H1 (cell line): Measurements from ENCODE around the gene PPP1R9A. TPM values are rescaled to one million over a fixed set of nuclear protein-coding genes. Genes with fewer than 3 reads are reported as not detected.

Experiments used
- CTCF ChIA-PET: fragments of 300-600 bp; sonication (Branson Sonifier 250); formaldehyde crosslinking; loops from one replicate; lab custom pipeline; 2021; ENCODE audit not compliant: partially characterized antibody; lab: Charles Lee
- POLR2A ChIA-PET: fragments of 300-600 bp; sonication (Branson Sonifier 250); formaldehyde crosslinking; loops from one replicate; lab custom pipeline; 2021; ENCODE audit warnings: inconsistent platforms; ENCODE audit not compliant: partially characterized antibody; lab: Charles Lee
- DNase-seq, 2 experiments: peaks; one replicate each; pipeline versions ENCODE4 v3.0.0 to v3.0.0-alpha.2; 2010 to 2022; ENCODE audit warnings: low spot score in 2 of 2, low read depth in 1 of 2, mixed read lengths in 1 of 2
- FAIRE-seq: peaks from 2 replicates; lab custom pipeline; 2011; peaks lifted over from hg19 to GRCh38; lab: Jason Lieb, UNC
- H2AFZ ChIP-seq: 2 replicates; pipeline ENCODE4 v1.8.1; 2012; ENCODE audit warnings: low read length, inconsistent platforms
- H2AK5ac ChIP-seq: 2 replicates; pipeline ENCODE4 v1.6.1; 2013; ENCODE audit warnings: low read depth, low read length
- H2BK120ac ChIP-seq: replicated peaks from 2 replicates; pipeline ENCODE3; 2013; ENCODE audit warnings: low read depth, low read length, inconsistent platforms
- H2BK12ac ChIP-seq: 2 replicates; pipeline ENCODE4 v1.6.1; 2013; ENCODE audit warnings: low read depth, low read length
- H2BK15ac ChIP-seq: 2 replicates; pipeline ENCODE4 v1.6.1; 2013; ENCODE audit warnings: low read length
- H2BK20ac ChIP-seq: 2 replicates; pipeline ENCODE4 v1.6.1; 2013; ENCODE audit warnings: low read length
- H2BK5ac ChIP-seq: 2 replicates; pipeline ENCODE4 v1.6.1; 2013; ENCODE audit warnings: low read depth, low read length
- H3K14ac ChIP-seq: 2 replicates; pipeline ENCODE4 v1.6.1; 2013; ENCODE audit warnings: inconsistent platforms; ENCODE audit not compliant: insufficient read length
- H3K18ac ChIP-seq: 2 replicates; pipeline ENCODE4 v1.6.1; 2013; ENCODE audit warnings: low read length; ENCODE audit errors: extremely low read depth
- H3K23ac ChIP-seq: 2 replicates; pipeline ENCODE4 v1.6.1; 2013; ENCODE audit warnings: inconsistent platforms; ENCODE audit not compliant: insufficient read length
- H3K23me2 ChIP-seq: 2 replicates; pipeline ENCODE4 v1.6.1; 2013; ENCODE audit warnings: low read depth, low read length
- H3K27ac ChIP-seq: 2 replicates; pipeline ENCODE4 v1.6.1; 2011; ENCODE audit warnings: low read depth, low read length, inconsistent platforms
- H3K27me3 ChIP-seq, 4 experiments: replicated peaks in 1 of 4; 1 replicate in 1 of 4; 2 replicates in 3 of 4; pipeline versions ENCODE4 v1.6.1 to v1.8.1; 2011 to 2013; ENCODE audit warnings: low read length in 3 of 4, mild to moderate bottlenecking in 3 of 4, inconsistent platforms in 2 of 4, mixed read lengths in 2 of 4, moderate library complexity in 1 of 4; ENCODE audit not compliant: control insufficient read depth in 3 of 4, insufficient read depth in 3 of 4; ENCODE audit errors: extremely low read depth in 1 of 4
- H3K36me3 ChIP-seq, 4 experiments: 2 replicates each; pipeline versions ENCODE4 v1.6.1 to v1.8.1; 2011 to 2013; ENCODE audit warnings: mild to moderate bottlenecking in 4 of 4, low read length in 3 of 4, moderate library complexity in 2 of 4, control low read depth in 1 of 4, inconsistent platforms in 1 of 4; ENCODE audit not compliant: insufficient read depth in 4 of 4, control insufficient read depth in 2 of 4
- H3K4ac ChIP-seq: replicated peaks from 2 replicates; pipeline ENCODE3; 2013; ENCODE audit warnings: low read length, low read depth, mixed read lengths, inconsistent platforms; ENCODE audit not compliant: insufficient read length
- H3K4me1 ChIP-seq, 4 experiments: replicated peaks in 1 of 4; 1 replicate in 1 of 4; 2 replicates in 3 of 4; pipeline versions ENCODE4 v1.6.1 to v1.8.1; 2011 to 2013; ENCODE audit warnings: low read length in 3 of 4, inconsistent platforms in 2 of 4, mixed read lengths in 1 of 4; ENCODE audit not compliant: insufficient read depth in 4 of 4, control insufficient read depth in 3 of 4
- H3K4me2 ChIP-seq, 2 experiments: 2 replicates each; pipeline versions ENCODE4 v1.6.1 to v1.8.1; 2011 to 2013; ENCODE audit warnings: low read depth in 2 of 2, low read length in 2 of 2, control low read depth in 1 of 2, inconsistent platforms in 1 of 2, mild to moderate bottlenecking in 1 of 2; ENCODE audit not compliant: insufficient read depth in 1 of 2
- H3K4me3 ChIP-seq, 4 experiments: fragments of 200-600, 300-600 bp in 1 of 4; sonication (generic), shearing (Covaris generic), sonication (Bioruptor Twin) in 1 of 4; 2 replicates each; pipeline versions ENCODE4 v1.5.1 to v1.8.1; 2011 to 2016; ENCODE audit warnings: low read length in 4 of 4, low read depth in 3 of 4, control low read depth in 2 of 4, inconsistent platforms in 2 of 4, mild to moderate bottlenecking in 2 of 4, mixed read lengths in 1 of 4, moderate library complexity in 1 of 4; ENCODE audit not compliant: insufficient read depth in 2 of 4; ENCODE audit errors: extremely low read depth in 1 of 4
- H3K56ac ChIP-seq: replicated peaks from 2 replicates; pipeline ENCODE3; 2013; ENCODE audit warnings: low read depth, mild to moderate bottlenecking, mixed read lengths, low read length, inconsistent platforms; ENCODE audit not compliant: insufficient read length
- H3K79me1 ChIP-seq: 2 replicates; pipeline ENCODE4 v1.6.1; 2013; ENCODE audit warnings: low read depth, low read length, control low read depth
- H3K79me2 ChIP-seq, 2 experiments: 2 replicates each; pipeline versions ENCODE4 v1.6.1 to v1.8.1; 2012 to 2013; ENCODE audit warnings: low read length in 2 of 2, mild to moderate bottlenecking in 2 of 2, inconsistent platforms in 1 of 2; ENCODE audit not compliant: insufficient read depth in 2 of 2, control insufficient read depth in 1 of 2
- H3K9ac ChIP-seq, 4 experiments: replicated peaks in 1 of 4; 1 replicate in 1 of 4; 2 replicates in 3 of 4; pipeline versions ENCODE4 v1.6.1 to v1.8.1; 2011 to 2013; ENCODE audit warnings: low read depth in 3 of 4, low read length in 3 of 4, control low read depth in 2 of 4, mild to moderate bottlenecking in 2 of 4, moderate library complexity in 2 of 4, inconsistent platforms in 1 of 4; ENCODE audit errors: extremely low read depth in 1 of 4
- H3K9me3 ChIP-seq, 2 experiments: 2 replicates each; pipeline versions ENCODE4 v1.6.1 to v1.8.1; 2012 to 2013; ENCODE audit warnings: mild to moderate bottlenecking in 2 of 2, moderate library complexity in 2 of 2, control low read depth in 1 of 2, inconsistent platforms in 1 of 2, low read depth in 1 of 2, low read length in 1 of 2, mixed read lengths in 1 of 2; ENCODE audit not compliant: insufficient read depth in 2 of 2
- H4K20me1 ChIP-seq, 2 experiments: replicated peaks in 1 of 2; 2 replicates each; pipeline versions ENCODE3 to v1.8.1; 2011 to 2013; ENCODE audit warnings: inconsistent platforms in 2 of 2, low read length in 2 of 2, mild to moderate bottlenecking in 1 of 2; ENCODE audit not compliant: insufficient read depth in 2 of 2, control insufficient read depth in 1 of 2
- H4K5ac ChIP-seq: 2 replicates; pipeline ENCODE4 v1.6.1; 2013; ENCODE audit warnings: low read length, low read depth, mixed read lengths, inconsistent platforms; ENCODE audit not compliant: insufficient read length
- H4K8ac ChIP-seq: 2 replicates; pipeline ENCODE4 v1.8.0; 2013; ENCODE audit warnings: mild to moderate bottlenecking, moderate library complexity, low read length, inconsistent platforms; ENCODE audit not compliant: insufficient read depth; ENCODE audit errors: extremely low read depth
- H4K91ac ChIP-seq: replicated peaks from 2 replicates; pipeline ENCODE3; 2013; ENCODE audit warnings: low read length, mixed read lengths, inconsistent platforms; ENCODE audit not compliant: insufficient read length
- ASH2L ChIP-seq: fragments of 200-600, 300-600 bp; sonication (generic); IDR thresholded peaks from one replicate; pipeline ENCODE4 v1.7.1; 2017; ENCODE audit warnings: low read length
- CHD1 ChIP-seq: IDR thresholded peaks from 2 replicates; pipeline ENCODE4 v1.6.1; 2012; ENCODE audit warnings: low read depth, low read length, improper control_type of control experiment
- FOSL1 ChIP-seq: IDR thresholded peaks from 2 replicates; pipeline ENCODE4 v1.6.1; 2011; ENCODE audit warnings: mild to moderate bottlenecking, low read depth, low read length, moderate library complexity; ENCODE audit not compliant: insufficient read depth
- GABPA ChIP-seq: IDR thresholded peaks from 2 replicates; pipeline ENCODE4 v1.6.1; 2011; ENCODE audit warnings: mild to moderate bottlenecking, low read length, moderate library complexity, borderline replicate concordance; ENCODE audit not compliant: insufficient read depth
- KDM1A ChIP-seq: fragments of 200-600, 300-600 bp; sonication (generic); IDR thresholded peaks from 2 replicates; pipeline ENCODE4 v1.7.1; 2016; ENCODE audit warnings: mild to moderate bottlenecking, low read length, borderline replicate concordance
- KDM4A ChIP-seq: IDR thresholded peaks from one replicate; pipeline ENCODE4 v1.7.1; 2012; ENCODE audit warnings: low read depth, mild to moderate bottlenecking, moderate library complexity, low read length, inconsistent platforms; ENCODE audit not compliant: severe bottlenecking
- MAFK ChIP-seq: IDR thresholded peaks from 2 replicates; pipeline ENCODE4 v1.6.1; 2012; ENCODE audit warnings: low read depth, mild to moderate bottlenecking, improper control_type of control experiment, low read length
- POLR2A ChIP-seq, 2 experiments: IDR thresholded peaks; 1 replicate in 1 of 2; 2 replicates in 1 of 2; pipeline ENCODE4 v1.6.1; 2011; ENCODE audit warnings: low read depth in 2 of 2, low read length in 2 of 2, mild to moderate bottlenecking in 2 of 2; ENCODE audit errors: control extremely low read depth in 1 of 2
- RFX5 ChIP-seq: IDR thresholded peaks from 2 replicates; pipeline ENCODE4 v1.6.1; 2011; ENCODE audit warnings: low read depth, low read length, improper control_type of control experiment, borderline replicate concordance
- SAP30 ChIP-seq: fragments of 300-600 bp; sonication (generic); IDR thresholded peaks from 2 replicates; pipeline ENCODE4 v1.7.1; 2012; ENCODE audit warnings: low read length, moderate library complexity, mild to moderate bottlenecking, inconsistent platforms; ENCODE audit not compliant: insufficient read depth, insufficient replicate concordance
- SRF ChIP-seq: IDR thresholded peaks from 2 replicates; pipeline ENCODE4 v1.6.1; 2011; ENCODE audit warnings: mild to moderate bottlenecking, low read depth, low read length, moderate library complexity
- TBP ChIP-seq: IDR thresholded peaks from 2 replicates; pipeline ENCODE4 v1.6.1; 2011; ENCODE audit warnings: low read depth, low read length, improper control_type of control experiment
- polyA plus RNA-seq, 7 experiments: library from polyadenylated mRNA; depleted of rRNA in 3 of 7; stranded (reverse) in 5 of 7; unstranded in 2 of 7; fragments of >200 nt in 5 of 7; fragments of 200-250 nt in 2 of 7; gene quantifications; 1 replicate in 5 of 7; 2 replicates in 1 of 7; 4 replicates in 1 of 7; pipeline versions ENCODE4 v1.2.1 to v1.2.3, GENCODE V29; 2011 to 2013; ENCODE audit warnings: missing spikeins in 2 of 7, mixed read lengths in 2 of 7
- total RNA-seq: library from RNA; stranded (reverse); fragmentation: NEBNext Ultra II Directional; extraction: Animal tissue kit (Norgen Biotek cat#: 25700); gene quantifications from 2 replicates; pipeline ENCODE4 v1.2.1, GENCODE V29; 2021

PPP1R9A gene
- total and polyA plus RNA-seq, 2 of the 8 experiments (the other 6 are each of a cell fraction or from before 2014, with no cell fraction given) = 3.0 to 20.3 TPM

DNA sequence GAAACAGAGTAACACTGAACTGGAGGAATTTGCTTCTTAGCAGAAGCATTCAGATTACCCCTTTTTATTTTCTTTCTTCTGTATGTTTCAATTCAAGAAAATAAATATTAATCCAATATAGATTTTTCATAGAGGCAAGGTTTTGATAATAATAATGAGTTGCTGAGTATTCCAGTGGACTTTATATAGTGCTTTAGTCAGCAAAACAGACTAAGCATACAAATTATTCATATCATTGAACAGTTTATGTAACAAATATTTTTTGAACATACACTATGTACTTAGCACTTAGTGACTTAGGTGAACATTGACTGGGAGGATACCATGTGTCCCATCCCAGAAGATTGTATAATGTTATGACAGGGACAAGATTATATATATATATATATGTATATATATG lies 32.0 kb downstream of the PPP1R9A start:
- Histone ChIP-seq H3K4ac (no peak overlapping the region), H4K91ac (no peak overlapping the region), H3K9ac (no peak overlapping the region), H2AK5ac (no peak overlapping the region), H3K23me2 (no peaks in the 10 kb centered on the region), H3K79me1 (no peaks in the 10 kb centered on the region), H3K4me3 (no peak overlapping the region), H2AFZ (no peak overlapping the region), H2BK5ac (no peak overlapping the region), H3K27me3 (no peaks in the 10 kb centered on the region), H3K79me2 (peaks cover 0 to 41% of the 10 kb centered on the region in 2 experiments; a peak in 3 of 4 replicates), H2BK12ac (no peak overlapping the region), H4K5ac (no peak overlapping the region), H2BK15ac (no peak overlapping the region), H2BK20ac (no peak overlapping the region), H4K20me1 (no peaks in the 10 kb centered on the region), H3K27ac (no peak overlapping the region), H3K56ac (no peak overlapping the region), H3K9me3 (no peaks in the 10 kb centered on the region), H2BK120ac (no peak overlapping the region), H3K36me3 (no peaks in the 10 kb centered on the region), H3K18ac (no peak overlapping the region), H3K14ac (no peak overlapping the region), H4K8ac (no peak overlapping the region), H3K23ac (no peak overlapping the region), H3K4me2 (no peak overlapping the region), H3K4me1 (0 out of 7 replicates have a peak, but pooled peaks cover 0 to 2% (median 0%) of the 10 kb centered on the region in 4 experiments)
- POLR2A ChIA-PET = no interaction called here
- FAIRE-seq = no peak
- no peak for DNase-seq
- CTCF ChIA-PET = no interaction called here
- no peak for TF ChIP-seq FOSL1
- no peak for TF ChIP-seq ASH2L
- TF ChIP-seq RFX5 = no peak
- TF ChIP-seq MAFK = no peak
- TF ChIP-seq CHD1 = no peak
- TF ChIP-seq SRF = no peak
- no peak for TF ChIP-seq SAP30
- no peak for TF ChIP-seq KDM4A
- no peak for TF ChIP-seq GABPA
- no peak for TF ChIP-seq POLR2A (IDR thresholded peaks at IDR 0.05; ENCODE audit: control extremely low read depth in 1 of 2, low read depth in 2 of 2, low read length in 2 of 2)
- no peak for TF ChIP-seq TBP
- TF ChIP-seq KDM1A = no peak
